GM23248 (cell line): ENCODE results near the gene SMARCC1.

ENCODE experiments used
- EZH2 ChIP-seq: fragments of 200-600 bp; sonication (generic); IDR thresholded peaks from 2 replicates; pipeline ENCODE4 v1.6.1; 2018; ENCODE audit warnings: antibody characterized with exemption, mild to moderate bottlenecking; ENCODE audit not compliant: insufficient read depth, poor library complexity, severe bottlenecking
- EZH2phosphoT487 ChIP-seq: fragments of 200-600 bp; sonication (generic); IDR thresholded peaks from 2 replicates; pipeline ENCODE4 v1.6.1; 2018; ENCODE audit warnings: antibody characterized with exemption, moderate library complexity, mild to moderate bottlenecking, low read depth; ENCODE audit not compliant: insufficient read depth

GRCh38 chr3:47613722-47614121 lies 168.0 kb downstream of the SMARCC1 start:
- TF ChIP-seq EZH2, result no peak
- no peak for TF ChIP-seq EZH2phosphoT487
